Middle frontal gyrus (tissue), 1 donor: ENCODE data around the gene DCTPP1.
"Not testable (repeated sequence)": the region's sequence is repeated elsewhere in the genome, so short reads cannot be mapped to it uniquely, and the experiment has no call there.

ENCODE experiments used
- DNase-seq: peaks from one replicate; pipeline ENCODE4 v3.0.0-alpha.2; 2015; ENCODE audit warnings: low spot score; ENCODE audit errors: extremely low spot score

Gene DCTPP1

DNA sequence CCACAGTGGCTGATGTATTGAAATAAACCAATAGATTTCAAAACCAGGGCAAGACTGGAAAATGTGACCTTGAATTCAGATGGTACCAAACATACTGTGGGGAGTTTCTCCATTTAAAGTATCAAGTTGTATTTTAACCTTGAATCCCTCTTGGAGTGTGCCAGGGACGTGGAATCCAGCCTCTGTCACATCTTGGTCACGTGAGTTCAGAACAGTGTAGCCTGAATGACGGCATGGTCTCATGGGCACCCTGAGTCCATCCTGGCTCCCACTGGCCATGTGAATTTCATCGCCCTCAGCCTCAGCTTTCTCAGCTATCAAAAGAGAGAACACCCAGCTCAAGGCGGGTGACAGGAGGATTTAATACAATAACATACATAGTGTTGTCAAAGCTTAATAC, 15.7 kb downstream of the DCTPP1 start:
- no peak for DNase-seq

DNA sequence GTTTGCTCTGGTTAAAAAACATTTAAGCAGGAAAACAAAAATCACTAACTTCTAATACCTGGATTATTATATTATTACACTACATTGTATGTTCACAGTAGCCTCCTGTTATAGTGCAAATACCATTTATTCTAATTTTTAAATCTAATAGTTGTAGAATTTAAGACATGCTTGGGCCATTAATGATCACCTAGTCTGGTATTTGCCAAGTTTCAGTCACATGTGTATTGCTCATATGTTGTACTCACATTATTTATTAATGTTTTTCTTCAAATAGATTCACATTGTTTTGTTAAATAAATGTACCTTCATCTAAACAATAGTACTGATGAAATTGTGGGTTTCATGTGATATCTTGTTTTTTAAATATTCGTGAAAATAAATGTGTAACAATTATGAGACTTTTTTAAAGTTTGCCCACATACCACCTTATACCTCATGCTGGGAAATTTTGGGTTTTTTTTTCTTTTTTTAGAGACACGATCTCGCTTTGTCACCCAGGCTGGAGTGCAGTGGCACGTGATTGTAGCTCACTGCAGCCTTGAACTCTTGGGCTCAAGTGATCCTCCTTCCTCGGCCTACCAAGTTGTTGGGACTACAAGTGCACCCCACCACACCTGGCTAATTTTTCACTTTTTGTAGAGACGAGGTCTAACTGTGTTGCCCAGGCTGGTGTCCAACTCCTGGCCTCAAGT, 16.6 kb downstream of the DCTPP1 start:
- DNase-seq: no peak

DNA sequence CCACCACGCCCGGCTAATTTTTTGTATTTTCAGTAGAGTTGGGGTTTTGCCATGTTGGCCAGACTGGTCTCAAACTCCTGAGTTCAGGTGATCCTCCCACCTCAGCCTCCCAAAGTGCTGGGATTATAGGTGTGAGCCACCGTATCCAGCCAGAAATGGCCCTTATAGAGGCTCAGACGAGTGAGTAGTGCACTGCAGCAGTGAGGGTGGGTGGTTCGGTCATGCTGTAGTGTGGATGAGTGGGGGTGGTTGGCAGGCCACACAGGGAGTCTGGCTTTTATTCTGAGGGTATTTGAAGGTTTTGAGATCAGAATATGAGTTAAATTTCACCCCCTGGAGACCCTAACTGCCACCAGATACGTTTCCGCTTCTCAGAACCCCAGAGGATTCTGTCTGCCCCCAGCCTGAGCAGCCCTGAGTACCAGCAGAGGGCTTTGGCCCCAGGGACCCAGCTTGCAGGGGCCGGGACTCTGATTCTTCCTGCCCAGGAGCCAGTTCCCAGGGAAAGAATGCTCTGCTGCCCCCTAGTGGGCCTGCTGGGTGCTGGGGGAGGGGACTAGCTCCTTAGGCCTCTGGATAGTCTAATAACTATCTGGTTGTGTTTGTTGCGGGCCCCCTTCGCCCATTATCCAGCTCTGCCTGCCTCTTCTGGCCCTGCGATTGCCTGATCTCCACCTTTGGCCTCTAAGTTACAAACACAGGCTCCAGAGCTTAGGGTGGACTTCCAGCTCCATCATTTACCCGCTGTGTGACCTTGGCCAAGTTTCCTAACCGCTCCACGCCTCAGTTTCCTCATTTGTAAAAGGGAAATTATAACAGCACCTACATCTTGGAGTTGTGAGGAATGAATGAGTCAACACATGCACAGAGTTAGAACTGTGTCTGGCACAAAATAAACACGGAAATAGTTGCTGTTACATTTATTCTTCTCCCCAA, 20.4 kb downstream of the DCTPP1 start:
- peak; percentile 82 for DNase-seq

DNA sequence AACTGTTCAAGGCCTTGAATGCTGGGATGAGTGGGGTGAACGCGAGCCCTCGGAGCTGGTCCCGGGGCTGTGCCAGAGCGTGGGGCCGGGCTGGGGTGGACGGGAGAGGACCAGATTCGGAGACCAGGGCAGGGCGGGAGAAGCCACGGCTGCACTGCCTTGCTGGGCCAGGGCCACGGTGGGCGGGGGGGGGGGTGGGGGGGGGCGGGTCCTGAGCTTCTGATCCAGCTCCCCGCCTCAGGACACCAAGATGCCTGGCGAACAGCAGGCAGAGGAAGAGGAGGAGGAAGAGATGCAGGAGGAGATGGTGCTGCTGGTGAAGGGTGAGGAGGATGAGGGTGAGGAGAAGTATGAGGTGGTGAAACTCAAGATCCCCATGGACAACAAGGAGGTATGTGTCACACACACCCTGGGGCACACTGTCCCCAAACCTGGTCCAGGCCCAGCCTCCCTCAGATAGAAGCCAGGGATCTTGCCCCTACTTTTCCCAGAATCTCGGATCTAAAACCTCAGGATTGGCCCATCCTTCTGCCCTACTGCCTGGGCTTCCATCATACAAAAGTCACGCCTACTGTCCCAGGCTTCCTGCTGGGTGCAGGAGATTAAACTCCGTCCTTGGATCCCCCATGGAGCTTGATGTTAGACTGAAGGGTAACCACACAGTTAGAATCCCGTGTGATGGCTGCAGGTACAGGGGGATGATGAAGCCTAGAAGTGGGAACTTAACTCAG, 21.9 kb downstream of the DCTPP1 start:
- DNase-seq: no peak

DNA sequence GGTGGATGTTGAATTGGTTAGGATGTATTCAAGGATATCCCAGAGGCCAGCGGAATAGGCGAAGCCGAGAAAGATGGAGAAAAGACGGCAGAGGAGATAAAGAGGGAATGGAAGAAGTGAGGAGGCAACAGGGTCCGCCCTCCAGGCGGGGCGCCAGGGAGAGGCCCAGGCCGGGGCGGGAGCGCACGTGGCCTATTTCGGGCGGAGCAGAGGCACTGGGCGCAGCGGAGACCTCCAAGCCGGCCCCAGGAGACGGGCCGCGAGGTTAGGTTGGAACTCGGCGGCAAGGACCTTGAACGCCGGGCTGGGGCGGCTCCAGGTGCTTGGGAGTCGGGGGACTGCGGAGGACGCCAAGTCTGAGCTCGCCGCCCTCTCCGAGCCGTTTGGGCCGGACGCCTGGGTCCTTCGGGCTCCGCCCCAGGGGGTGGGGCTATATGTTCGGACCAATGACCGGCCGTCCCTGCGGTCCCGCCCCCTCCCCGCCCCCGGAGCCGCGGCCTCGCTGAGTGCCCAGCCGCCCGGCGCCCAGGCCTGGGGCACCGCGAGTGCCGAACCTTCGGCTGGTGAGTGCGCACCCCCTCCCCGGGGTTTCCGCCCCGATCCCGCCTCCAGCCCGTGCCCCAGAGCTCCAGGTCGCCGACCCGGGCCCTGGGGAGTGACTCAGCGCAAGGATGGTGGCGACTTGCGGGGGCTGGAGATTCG, 22.6 kb downstream of the DCTPP1 start, which contains the start of gene ZNF771:
TSS of gene ZNF771 (plus strand) at position 505 of the 702 bp plus-strand sequence. CDS start 448 bp downstream, outside the sequence.
- DNase-seq: peak; percentile 69

DNA sequence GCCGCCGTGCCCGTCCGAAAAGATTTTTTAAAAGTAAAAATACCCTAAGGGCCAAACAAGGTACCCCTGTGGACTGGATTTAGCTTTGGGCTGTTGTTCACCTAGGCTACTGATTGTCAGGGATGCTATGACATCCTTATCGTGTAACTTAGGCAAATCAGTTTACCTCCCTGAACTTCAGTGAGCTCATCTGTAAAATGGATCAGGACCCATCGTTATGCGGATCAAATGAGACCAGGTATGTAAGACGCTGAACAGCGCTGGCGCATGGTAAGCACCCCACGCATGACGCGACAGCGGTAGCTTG, 23.1 kb downstream of the DCTPP1 start:
- DNase-seq: no peak

DNA sequence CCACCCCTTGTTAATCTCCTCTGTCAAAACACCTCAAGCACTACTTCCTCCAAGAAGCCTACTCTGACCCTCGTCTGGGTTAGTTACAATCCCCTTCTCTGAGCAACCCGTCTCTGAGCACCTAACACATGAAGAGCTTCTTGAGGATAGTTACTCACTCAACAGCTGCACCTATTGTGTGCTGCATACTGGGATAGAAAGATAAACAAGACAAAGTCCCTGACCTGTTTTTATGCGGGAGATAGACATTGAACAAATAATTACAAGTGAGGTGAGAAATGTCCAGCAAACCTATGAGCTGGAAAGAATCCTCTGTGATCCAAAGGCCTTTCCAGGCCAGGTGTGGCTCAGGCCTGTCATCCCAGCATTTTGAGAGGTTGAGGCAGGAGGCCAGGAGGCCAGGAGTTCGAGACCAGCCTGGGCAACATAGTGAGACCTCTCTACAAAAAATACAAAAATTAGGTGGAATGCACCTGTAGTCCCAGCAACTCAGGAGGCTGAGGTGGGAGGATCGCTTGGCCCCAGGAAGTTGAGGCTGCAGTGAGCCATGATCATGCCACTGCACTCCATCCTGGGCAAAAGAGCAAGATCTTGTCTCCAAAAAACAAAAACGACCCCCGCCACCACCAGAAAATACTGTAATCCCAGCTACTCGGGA, 27.9 kb downstream of the DCTPP1 start:
- no peak for DNase-seq

DNA sequence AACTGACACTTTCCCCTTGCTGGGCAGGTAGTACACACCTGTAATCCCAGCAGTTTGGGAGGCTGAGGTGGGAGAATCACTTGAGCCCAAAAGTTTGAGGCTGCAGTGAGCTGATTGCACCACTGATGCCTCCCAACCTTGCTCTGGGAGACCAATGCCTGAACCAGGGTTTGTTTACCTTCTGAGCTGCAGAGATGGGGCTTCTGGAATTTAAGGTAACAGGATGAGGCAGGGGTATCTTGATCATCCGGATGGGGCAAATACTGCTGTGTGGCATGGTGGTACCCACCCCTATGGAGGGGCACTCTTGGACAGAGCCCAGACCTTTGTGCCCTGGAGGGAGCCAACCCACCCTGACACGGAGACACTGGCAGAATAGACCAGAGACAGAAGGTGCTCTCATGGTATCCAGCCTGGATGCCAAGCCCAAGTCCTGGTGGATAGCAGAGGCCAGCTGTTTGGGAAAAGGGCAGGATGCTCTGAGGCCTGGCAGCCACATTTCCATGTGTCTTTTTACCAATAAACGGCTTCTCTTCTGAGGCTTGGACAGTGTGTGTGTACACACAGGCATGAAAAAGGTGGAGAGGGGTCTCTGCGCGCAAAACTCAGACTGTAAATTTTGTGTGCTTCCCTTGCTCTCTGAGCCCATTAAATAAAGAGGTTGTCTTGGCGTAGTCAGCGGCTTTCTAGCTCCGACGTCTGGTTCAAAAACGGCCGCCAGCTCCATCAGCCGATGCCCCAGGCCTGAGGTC, 30.2 kb downstream of the DCTPP1 start:
- no peak for DNase-seq

DNA sequence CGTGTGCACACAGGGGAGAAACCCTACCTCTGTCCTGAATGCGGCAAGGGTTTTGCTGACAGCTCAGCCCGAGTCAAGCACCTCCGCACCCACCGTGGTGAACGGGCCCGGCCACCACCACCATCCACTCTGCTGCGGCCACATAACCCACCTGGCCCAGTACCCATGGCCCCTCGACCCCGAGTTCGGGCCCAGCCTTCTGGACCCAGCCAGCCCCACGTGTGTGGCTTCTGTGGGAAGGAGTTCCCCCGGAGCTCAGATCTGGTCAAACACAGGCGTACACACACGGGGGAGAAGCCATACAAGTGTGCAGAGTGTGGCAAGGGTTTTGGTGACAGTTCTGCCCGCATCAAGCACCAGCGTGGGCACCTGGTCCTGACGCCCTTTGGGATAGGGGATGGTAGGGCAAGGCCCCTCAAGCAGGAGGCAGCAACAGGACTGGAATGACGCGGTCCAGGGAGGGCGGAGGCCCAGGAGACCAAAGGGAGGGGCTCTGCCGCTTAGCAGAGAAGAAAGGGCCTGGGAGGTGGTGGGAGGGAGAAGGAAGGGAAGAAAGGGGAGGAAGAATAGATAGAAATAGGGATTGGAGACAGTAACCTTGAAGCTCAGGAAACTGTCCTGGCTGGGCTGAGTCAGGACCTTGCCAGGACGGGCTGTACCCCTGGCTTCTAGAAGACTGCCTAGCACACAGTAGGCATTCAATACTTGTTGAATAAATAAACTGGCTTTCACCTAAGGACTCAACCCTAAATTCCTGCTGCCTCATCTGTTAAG, 31.0 kb downstream of the DCTPP1 start:
- no peak for DNase-seq

DNA sequence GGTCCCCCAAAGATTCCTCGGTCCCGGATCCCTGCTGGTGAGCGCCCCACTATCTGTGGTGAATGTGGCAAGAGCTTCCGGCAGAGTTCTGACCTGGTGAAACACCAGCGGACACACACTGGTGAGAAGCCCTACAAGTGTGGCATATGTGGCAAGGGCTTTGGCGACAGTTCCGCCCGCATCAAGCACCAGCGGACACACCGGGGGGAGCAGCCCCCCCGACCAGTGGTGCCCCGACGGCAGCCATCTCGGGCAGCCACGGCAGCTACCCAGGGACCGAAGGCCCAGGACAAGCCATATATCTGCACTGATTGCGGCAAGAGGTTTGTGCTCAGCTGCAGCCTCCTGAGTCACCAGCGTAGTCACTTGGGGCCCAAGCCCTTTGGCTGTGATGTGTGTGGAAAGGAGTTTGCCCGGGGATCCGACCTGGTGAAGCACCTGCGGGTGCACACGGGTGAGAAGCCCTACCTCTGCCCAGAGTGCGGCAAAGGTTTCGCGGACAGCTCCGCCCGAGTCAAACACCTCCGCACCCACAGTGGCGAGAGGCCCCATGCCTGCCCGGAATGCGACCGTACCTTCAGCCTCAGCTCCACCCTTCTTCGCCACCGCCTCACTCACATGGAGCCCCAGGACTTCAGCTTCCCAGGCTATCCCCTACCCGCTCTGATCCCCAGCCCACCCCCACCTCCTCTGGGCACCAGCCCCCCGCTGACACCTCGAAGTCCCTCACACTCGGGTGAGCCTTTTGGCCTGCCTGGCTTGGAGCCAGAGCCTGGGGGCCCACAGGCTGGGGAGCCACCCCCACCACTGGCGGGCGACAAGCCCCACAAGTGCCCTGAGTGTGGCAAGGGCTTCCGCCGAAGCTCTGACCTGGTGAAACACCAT, 31.8 kb downstream of the DCTPP1 start:
- no peak for DNase-seq

DNA sequence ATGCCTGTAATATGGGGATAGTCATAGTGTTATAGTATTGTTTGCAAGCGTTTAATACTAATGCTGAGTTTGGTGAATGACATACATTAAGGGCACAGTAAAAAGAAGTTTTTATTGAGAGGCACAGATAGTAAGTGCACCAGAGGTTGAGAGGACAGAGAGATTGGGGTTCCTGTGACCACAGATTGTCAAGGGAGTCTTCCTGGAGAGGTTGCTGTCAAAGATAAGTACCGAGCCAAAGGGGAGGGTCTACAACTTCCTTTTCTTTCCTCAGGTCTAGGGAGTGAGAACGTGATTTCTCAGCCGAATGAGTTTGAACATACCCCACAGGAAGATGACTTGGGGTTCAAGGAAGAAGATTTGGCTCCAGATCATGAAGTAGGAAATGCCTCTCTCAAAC, 32.8 kb downstream of the DCTPP1 start:
- no peak for DNase-seq

DNA sequence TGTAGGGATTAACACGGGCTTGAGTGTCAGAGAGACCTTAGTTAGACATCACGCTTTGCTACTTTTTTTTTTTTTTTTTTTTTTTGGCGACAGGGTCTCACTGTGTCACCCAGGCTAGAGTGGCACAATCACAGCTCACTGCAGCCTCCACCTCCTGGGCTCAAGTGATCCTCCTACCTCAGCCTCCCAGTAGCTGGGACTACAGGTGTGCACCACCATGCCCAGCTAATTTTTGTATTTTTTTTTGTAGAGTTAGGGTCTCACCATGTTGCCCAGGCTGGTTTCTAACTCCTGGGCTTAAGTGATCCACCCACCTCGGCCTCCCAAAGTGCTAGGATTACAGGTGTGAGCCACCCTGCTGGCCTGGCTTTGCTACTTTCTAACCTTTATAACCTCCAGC, 33.2 kb downstream of the DCTPP1 start:
- DNase-seq: not testable (repeated sequence)

DNA sequence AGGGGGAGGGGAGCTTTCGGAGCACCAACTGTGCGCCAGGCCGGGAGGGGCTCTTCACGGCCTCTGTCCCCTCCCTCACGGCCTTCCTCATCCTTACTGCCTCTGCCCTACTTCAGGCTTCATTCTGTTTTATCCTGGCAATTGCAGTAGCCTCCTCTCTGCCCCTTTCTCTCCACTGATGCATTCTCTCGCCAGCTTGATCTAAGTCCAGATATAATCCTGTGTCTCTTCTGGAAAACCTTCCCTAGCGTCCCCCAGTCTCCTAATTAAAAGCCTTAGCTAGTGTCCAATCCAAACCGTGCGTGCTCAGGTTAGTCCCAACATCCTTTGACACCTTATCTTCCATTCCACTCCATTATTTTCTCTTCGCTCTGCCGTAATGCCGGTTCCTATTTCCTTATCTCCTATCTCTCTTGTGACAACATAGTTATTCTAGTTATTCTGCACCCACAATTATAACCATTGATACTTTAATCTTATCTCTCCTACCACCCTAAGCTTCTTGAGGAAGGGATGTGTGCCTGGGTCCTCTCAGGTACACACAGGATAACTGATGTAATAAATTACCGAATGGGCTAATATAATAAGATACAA, 33.7 kb downstream of the DCTPP1 start:
- DNase-seq: no peak

DNA sequence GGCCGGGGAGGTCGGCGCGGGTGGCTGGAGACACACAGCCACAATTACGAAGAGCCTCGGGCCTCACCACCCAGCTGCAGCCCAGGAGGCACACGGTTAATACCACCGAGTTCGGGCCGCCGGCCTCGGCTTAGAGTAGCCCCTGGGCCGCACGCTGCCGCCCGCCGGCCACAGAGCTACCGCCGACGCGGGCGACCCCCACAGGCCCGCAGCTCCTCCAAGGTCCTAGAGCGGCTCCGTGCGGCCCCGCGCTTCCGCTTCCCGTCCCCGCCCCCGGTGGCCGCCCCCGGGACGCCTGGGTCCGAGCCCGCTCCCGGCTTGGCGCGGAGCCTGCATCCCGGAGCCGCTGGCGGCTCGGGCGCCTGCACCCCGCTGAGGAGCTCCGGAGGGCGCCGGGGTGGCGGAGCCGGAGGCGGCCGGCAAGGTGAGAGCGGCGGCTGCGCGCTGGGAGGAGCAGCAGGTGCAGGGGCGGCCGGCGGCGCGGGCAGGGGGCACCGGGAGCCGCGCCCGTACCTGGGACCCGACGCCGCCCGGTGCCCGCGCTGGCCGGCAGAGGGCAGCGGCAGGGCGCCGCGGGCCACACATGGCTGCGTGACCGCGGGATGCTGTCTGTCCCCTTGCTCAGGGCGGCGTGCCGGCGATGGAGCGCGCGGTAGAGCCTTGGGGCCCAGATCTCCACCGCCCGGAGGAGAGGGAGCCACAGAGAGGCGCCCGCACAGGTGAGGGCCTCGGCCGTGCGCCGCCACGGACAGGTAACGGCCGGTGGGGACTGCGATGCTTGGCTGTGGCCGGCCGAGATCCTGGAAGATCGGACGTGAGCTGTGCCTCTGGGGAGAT, 34.5 kb downstream of the DCTPP1 start, which contains the start of gene ZNF48:
TSS of gene ZNF48 (plus strand) at position 266 of the 837 bp plus-strand sequence. CDS start at position 641, 375 bp downstream.
- peak; percentile 92 for DNase-seq

DNA sequence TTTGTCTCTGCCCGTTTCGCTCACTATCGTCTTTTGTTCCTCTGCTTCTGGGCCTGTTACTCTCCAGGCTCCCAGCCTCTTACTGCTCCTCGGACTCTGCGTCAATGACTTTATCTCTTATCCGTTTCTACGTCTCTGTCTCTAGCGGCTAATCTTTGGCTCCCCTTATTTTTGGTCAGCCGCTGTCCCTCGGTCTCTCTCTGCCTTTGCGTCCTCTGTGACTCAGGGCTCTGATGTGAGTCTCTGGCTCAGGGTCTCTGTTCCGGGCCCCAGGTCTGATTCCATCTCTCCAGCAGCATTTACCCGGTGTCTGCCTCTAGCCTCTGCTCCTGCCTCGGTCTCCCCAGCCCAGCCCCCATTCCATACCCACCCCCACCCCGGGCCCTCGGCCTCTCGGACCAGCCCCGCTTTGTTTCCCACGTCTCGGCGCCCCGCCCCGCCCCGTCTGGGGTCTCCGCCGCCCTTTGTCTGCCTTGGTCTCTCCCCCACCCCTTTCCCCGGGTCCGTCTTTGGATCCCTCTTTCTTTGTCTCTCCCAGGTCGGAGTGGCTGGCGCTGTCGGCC, 35.2 kb downstream of the DCTPP1 start:
- no peak for DNase-seq

DNA sequence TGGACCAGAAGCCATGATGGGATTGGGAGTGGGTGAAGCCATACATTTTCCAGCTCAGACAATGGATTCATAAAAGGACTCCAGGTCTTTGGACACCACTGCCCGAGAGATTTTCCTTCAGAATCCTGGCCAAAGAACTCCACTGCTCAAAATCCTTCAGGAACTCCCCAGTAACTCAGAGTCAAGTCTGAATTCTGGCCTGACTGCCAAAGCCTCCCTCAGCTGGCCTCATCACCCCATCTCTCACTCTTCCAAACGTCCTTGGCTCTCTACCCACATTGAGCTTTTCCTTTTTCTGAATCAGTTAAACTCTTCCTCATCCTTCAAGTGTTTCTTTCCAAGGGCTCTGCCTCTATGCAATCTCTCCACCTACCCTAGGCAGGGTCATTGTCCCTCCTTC, 46.3 kb downstream of the DCTPP1 start:
- DNase-seq: no peak
